HUES48 (cell line): ENCODE results near the gene HS6ST1.

Source experiments
- H3K27ac ChIP-seq: one replicate; pipeline ENCODE4 v1.7.0; 2013; ENCODE audit warnings: low read depth, low read length, inconsistent platforms
- H3K27me3 ChIP-seq: 2 replicates; pipeline ENCODE4 v1.6.1; 2013; ENCODE audit warnings: mild to moderate bottlenecking, low read length; ENCODE audit not compliant: control insufficient read depth, insufficient read depth
- H3K36me3 ChIP-seq: 2 replicates; pipeline ENCODE4 v1.6.1; 2013; ENCODE audit warnings: low read length; ENCODE audit not compliant: control insufficient read depth, insufficient read depth
- H3K4me1 ChIP-seq: 2 replicates; pipeline ENCODE4 v1.6.1; 2013; ENCODE audit warnings: mild to moderate bottlenecking, low read length; ENCODE audit not compliant: control insufficient read depth, insufficient read depth
- H3K4me3 ChIP-seq: 2 replicates; pipeline ENCODE4 v1.5.1; 2013; ENCODE audit warnings: mild to moderate bottlenecking, low read depth, low read length
- H3K9ac ChIP-seq: 2 replicates; pipeline ENCODE4 v1.6.1; 2013; ENCODE audit warnings: mild to moderate bottlenecking, low read depth, low read length, moderate library complexity
- H3K9me3 ChIP-seq: 2 replicates; pipeline ENCODE4 v1.6.1; 2013; ENCODE audit warnings: low read length; ENCODE audit not compliant: control insufficient read depth, insufficient read depth

HS6ST1 gene

GRCh38 chr2:128215897-128216642, 102.6 kb downstream of the HS6ST1 start:
- Histone ChIP-seq H3K27me3 (no peaks in the 10 kb centered on the region), H3K36me3 (no peaks in the 10 kb centered on the region), H3K4me3 (no peak overlapping the region), H3K9ac (no peak overlapping the region), H3K27ac (no peak overlapping the region), H3K9me3 (no peaks in the 10 kb centered on the region), H3K4me1 (no peaks in the 10 kb centered on the region)
